HG03108 (cell line): ENCODE measurements around the gene PTPN7.
"Not testable (repeated sequence)": the region's sequence is repeated elsewhere in the genome, so short reads cannot be mapped to it uniquely, and the experiment has no call there.

Experiments
- ATAC-seq: cut with Tn5 transposase; IDR thresholded peaks from one replicate; pipeline ENCODE4 v1.9.1; 2021; ENCODE audit warnings: moderate library complexity; ENCODE audit not compliant: unreplicated experiment

PTPN7 gene

GRCh38 chr1:202189918-202190715 lies 29.7 kb upstream of the PTPN7 start:
- no peak for ATAC-seq

GRCh38 chr1:202189001-202189790 lies 28.8 kb upstream of the PTPN7 start:
- ATAC-seq, result no peak

GRCh38 chr1:202187697-202188407 lies 27.4 kb upstream of the PTPN7 start:
- no peak for ATAC-seq

DNA sequence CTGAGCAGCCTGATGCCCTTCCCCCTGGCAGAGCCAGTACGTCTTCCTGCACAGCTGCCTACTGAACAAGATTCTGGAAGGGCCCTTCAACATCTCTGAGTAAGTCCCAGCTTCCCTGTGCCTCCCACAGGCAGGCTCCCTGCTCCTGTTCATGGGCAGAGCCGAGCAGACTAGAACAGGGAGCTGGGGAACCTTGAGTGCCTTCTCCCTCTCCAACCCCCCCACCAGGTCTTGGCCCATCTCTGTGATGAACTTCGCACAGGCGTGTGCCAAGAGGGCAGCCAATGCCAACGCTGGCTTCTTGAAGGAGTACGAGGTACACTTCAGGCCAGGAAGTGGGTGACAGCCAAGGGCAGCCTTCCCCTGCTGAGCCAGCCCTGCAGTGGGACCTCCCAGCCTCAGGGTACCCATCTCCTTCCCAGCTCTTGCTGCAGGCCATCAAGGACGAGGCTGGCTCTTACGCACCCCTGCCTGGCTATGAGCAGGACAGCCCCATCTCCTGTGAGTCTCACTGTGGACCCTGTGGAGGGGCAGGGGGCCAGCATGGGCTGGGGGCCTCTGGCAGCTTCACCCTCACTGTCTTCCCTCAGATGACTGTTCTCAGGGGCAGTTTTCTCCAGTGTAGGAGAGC lies 26.8 kb upstream of the PTPN7 start:
- ATAC-seq, result no peak

- no peak for ATAC-seq
Measured at GRCh38 chr1:202186327-202186726, 25.9 kb upstream of the PTPN7 start.

DNA sequence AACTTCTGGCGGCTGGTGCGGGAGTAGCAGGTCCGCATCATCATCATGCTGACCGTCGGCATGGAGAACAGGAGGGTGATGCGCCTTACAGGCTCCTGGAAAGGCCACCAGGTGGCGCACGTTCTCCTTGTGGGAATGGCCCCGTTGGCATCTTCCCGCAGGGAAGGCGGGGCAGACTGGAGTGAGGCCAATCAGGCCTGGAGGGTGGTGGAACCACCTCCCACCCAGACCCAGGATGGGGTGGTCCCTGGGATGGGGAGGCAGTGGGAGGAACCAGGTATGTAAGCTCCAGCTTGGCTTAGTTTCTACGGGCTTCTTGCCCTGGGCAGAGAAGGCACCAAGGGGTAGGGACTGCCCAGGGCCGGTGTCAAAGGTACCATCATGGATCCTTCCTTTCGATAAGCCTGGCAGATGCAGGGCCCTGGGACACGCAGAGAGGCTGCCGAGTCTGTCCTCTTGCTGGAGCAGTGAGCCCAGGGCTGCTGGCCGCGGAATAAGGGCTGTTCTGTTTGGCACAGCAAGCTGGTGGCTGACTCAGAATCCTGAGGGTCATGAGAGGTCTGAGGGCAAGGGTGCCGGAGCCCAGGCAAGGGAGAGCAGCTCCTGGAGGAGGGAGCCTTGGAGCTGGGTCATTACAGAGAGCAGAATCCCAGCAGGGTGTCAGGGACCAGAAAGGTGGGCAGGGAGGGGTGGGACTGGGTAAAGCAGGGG lies 24.5 kb upstream of the PTPN7 start:
- ATAC-seq, result no peak

- no peak for ATAC-seq
Measured at GRCh38 chr1:202182040-202182877, 21.9 kb upstream of the PTPN7 start.

GRCh38 chr1:202181586-202181985 lies 21.2 kb upstream of the PTPN7 start:
- ATAC-seq, result no peak

DNA sequence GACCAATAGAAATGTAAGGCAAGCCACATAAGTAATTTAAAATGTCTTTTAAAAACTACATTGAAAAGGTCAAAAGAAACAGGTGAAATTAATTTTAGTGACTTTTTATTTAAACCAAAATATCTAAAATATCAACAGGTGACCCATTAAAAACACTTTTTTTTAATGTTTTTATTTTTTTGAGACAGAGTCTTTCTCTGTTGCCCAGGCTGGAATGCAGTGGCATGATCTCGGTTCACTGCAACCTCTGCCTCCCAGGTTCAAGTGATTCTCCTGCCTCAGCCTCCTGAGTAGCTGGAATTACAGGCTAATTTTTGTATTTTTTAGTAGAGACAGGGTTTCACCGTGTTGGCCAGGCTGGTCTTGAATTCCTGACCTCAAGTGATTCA lies 20.3 kb upstream of the PTPN7 start:
- not testable (repeated sequence) for ATAC-seq

DNA sequence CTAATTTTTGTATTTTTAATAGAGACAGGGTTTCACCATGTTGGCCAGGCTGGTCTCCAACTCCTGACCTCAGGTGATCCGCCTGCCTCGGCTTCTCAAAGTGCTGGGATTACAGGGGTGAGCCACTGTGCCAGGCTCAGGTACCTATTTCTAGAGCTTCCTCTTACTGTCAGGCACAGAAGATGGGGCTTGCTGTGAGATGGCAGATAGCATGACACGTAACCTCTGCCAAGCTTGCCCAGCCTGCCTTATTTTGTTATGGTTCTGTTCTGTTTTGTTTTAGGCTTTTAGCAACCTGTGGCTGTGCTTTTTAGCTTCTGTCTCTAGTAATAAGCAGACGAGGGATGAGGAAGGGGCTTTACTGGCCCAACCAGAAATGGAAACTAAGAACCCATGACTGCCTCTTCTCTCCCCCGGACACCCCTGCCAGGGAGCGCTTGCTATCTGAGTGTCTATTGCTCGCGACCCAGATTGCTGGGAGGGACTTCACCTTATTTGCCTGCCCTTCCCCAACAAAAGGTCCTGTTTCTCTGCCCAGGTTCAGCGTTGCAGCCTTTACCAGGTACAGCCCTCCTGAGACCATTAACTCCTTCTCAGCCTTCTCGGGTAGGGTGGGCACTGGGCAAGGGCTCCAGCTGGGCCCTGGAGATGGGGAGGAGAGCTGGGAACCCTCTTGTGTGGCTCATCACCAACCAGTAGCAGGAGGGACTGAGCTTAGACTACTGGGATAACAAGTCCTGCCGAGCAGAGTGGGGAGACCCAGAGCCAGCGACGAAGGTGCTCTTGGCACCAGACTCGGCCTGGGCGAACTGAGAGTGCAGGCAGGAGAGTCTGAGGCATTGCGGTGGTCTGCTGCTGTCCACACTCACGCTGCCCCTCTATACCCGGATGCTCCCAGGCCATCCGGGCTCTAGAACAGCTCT lies 19.7 kb upstream of the PTPN7 start:
- ATAC-seq, result no peak

- ATAC-seq, result no peak
Measured at GRCh38 chr1:202176949-202177927, 16.8 kb upstream of the PTPN7 start.

DNA sequence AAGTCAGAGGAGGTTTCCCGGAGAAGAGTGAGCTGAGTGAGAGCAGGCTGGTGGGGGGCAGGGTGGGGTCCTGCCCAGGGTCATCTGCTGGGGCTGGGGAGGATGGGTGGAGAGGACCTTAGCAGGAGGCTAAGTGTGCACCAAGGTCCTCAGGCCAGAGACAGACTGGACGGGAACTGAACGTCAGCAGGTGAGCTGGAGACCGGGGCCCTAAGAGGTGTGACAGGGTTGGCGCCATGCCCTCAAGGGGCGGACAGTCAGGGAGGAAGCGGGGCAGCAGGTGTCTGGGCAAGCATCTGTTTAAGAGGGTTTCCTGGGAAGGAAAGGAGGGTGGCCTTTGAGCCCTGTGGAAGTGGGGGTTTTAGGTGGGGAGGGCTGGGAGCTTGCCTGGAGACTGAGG lies 13.6 kb upstream of the PTPN7 start:
- no peak for ATAC-seq

DNA sequence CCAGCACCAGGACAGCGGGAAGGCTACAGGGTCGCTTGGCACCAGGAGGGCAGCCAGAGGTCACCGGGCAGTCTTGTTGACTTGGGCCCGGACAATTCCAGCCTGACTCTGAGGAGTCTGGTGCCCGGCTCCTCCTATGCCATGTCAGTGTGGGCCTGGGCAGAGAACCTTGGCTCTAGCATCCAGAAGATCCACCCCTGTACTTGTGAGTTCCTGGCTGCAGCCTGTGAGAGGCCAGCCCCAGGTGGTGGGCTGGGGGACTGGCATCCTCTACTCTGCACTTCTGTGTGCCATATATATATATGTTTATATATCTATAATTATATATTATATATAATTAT lies 11.6 kb upstream of the PTPN7 start:
- ATAC-seq, result no peak

DNA sequence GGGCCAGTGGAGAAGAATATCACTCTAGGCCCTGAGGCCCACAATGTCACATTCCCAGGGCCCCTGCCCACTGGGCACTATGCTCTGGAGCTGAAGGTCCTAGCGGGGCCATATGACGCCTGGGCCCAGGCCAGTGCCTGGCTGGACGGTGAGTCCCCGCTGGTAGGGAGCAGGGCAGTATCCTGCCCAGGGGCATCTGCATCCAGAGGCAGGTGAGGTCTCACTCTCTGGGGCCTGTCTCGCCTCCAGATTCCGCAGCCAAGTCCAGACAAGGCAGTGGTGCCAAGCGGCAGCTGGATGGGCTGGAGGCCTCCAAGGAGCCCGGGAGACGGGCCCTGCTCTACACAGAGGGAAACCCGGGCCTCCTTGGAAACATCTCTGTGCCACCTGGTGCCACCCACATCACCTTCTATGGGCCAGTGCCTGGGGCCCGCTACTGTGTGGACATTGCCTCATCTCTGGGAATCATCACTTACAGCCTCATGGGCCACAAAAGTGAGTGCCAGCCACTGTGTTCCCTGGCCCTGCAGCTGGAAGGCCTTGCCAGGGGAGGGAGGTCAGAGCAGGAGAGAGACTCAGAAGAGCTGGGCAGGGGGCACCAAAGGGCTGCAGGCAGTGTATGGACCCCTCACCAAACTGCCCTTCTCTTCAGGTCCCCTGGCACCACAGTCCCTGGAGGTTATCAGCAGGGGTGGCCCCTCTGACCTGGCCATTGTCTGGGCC lies 11.1 kb upstream of the PTPN7 start:
- no peak for ATAC-seq

- no peak for ATAC-seq
Measured at GRCh38 chr1:202170726-202171125, 10.3 kb upstream of the PTPN7 start.

DNA sequence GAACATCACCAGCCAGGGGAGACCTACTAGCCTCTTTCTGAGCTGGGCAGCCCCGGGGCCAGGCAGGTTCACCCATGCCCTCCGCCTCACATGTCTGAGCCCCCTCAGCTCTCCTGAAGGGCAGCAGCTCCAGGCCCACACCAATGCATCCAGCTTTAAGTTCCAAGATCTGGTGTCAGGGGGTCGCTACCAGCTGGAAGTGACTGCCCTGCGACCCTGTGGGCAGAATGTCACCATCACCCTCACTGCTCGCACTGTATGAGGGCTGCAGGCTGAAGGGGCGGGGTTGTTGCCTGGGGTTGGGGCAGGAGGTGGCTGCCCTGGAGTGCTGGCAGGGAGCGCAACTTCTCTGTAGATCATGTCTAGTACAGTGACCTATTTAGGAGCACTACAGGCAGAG lies 8.5 kb upstream of the PTPN7 start:
- no peak for ATAC-seq
